ENCODE data around the gene LIPH.
"Not testable (repeated sequence)": the region's sequence is repeated elsewhere in the genome, so short reads cannot be mapped to it uniquely, and the experiment has no call there.

LIPH gene

GRCh38 chr3:185488465-185488864 lies 63.9 kb downstream of the LIPH start:
- DNase-seq (ENCODE audit: low read depth in 2 of 2), result no peak

GRCh38 chr3:185486394-185486793 lies 66.0 kb downstream of the LIPH start:
- no peak for DNase-seq (ENCODE audit: low read depth in 2 of 2)

GRCh38 chr3:185484296-185484695 lies 68.1 kb downstream of the LIPH start:
- no peak for DNase-seq (ENCODE audit: low read depth in 2 of 2)

GRCh38 chr3:185479373-185479945 lies 72.9 kb downstream of the LIPH start:
- no peak for DNase-seq (ENCODE audit: low read depth in 2 of 2)

- DNase-seq (ENCODE audit: low read depth in 2 of 2), result no peak
Measured at GRCh38 chr3:185477316-185477715, 75.1 kb downstream of the LIPH start.

- DNase-seq (ENCODE audit: low read depth in 2 of 2), result not testable (repeated sequence)
Measured at GRCh38 chr3:185474922-185475321, 77.5 kb downstream of the LIPH start.

- no peak for DNase-seq (ENCODE audit: low read depth in 2 of 2)
Measured at GRCh38 chr3:185473290-185473815, 79.0 kb downstream of the LIPH start.

GRCh38 chr3:185470323-185470722 lies 82.1 kb downstream of the LIPH start:
- no peak for DNase-seq (ENCODE audit: low read depth in 2 of 2)

GRCh38 chr3:185469542-185469941 lies 82.8 kb downstream of the LIPH start:
- DNase-seq (ENCODE audit: low read depth in 2 of 2), result no peak

- not testable (repeated sequence) for DNase-seq (ENCODE audit: low read depth in 2 of 2)
Measured at GRCh38 chr3:185466123-185466522, 86.3 kb downstream of the LIPH start.

- DNase-seq (ENCODE audit: low read depth in 2 of 2), result no peak
Measured at GRCh38 chr3:185465471-185465870, 86.9 kb downstream of the LIPH start.

GRCh38 chr3:185460719-185461350 lies 91.6 kb downstream of the LIPH start:
- no peak for DNase-seq (ENCODE audit: low read depth in 2 of 2)

GRCh38 chr3:185460309-185460708 lies 92.1 kb downstream of the LIPH start:
- no peak for DNase-seq (ENCODE audit: low read depth in 2 of 2)

GRCh38 chr3:185457376-185457775 lies 95.0 kb downstream of the LIPH start:
- DNase-seq (ENCODE audit: low read depth in 2 of 2), result no peak

Data from stimulated activated CD8-positive, alpha-beta memory T cell treated with anti-CD3 and anti-CD28 coated beads, Interleukin-15, amount 100 ng/mL, for 4 hours (primary cell).